B cell (primary cell): ENCODE data around the gene AMD1. TPM values are rescaled to one million over a fixed set of nuclear protein-coding genes. Genes with fewer than 3 reads are reported as not detected.

Source experiments
- ATAC-seq: fragments of 200-7000 bp; cut with Tn5 transposase; one replicate; pipeline ENCODE4 v1.10.0; 2021; ENCODE audit warnings: low read depth, mild to moderate bottlenecking, moderate number of reproducible peaks, moderate library complexity
- CTCF ChIA-PET: fragments of 350-600 bp; sonication (Branson Sonifier 250); formaldehyde crosslinking; loops from one replicate; lab custom pipeline; 2021; ENCODE audit warnings: antibody characterized with exemption, inconsistent platforms; lab: Charles Lee
- POLR2A ChIA-PET: fragments of 350-600 bp; sonication (Branson Sonifier 250); formaldehyde crosslinking; loops from one replicate; lab custom pipeline; 2021; ENCODE audit warnings: antibody characterized with exemption; lab: Charles Lee
- DNase-seq: peaks from one replicate; pipeline ENCODE4 v3.0.0; 2013
- H2AFZ ChIP-seq: 2 replicates; pipeline ENCODE4 v1.6.1; 2012; ENCODE audit warnings: mild to moderate bottlenecking, low read depth, low read length; ENCODE audit not compliant: insufficient read depth, poor library complexity, severe bottlenecking
- H3K27ac ChIP-seq, 2 donors: 1 replicate in 1 of 2; 2 replicates in 1 of 2; pipeline ENCODE4 v1.5.1; 2012 to 2013; ENCODE audit warnings: low read length in 2 of 2, mild to moderate bottlenecking in 2 of 2, moderate library complexity in 1 of 2
- H3K27me3 ChIP-seq, 4 experiments: fragments of 200-600 bp in 1 of 4; sonication (generic) in 1 of 4; replicated peaks in 1 of 4; 1 replicate in 2 of 4; 2 replicates in 2 of 4; pipeline versions ENCODE4 v1.6.1 to v1.7.0; 2013 to 2016; ENCODE audit warnings: low read length in 3 of 4, mild to moderate bottlenecking in 2 of 4, mixed read lengths in 1 of 4, moderate library complexity in 1 of 4; ENCODE audit not compliant: insufficient read depth in 4 of 4, control insufficient read depth in 3 of 4; ENCODE audit errors: control extremely low read depth in 1 of 4
- H3K36me3 ChIP-seq, 2 experiments: replicated peaks in 1 of 2; 1 replicate in 1 of 2; 2 replicates in 1 of 2; pipeline versions ENCODE4 v1.6.1 to v1.7.1; 2013; ENCODE audit warnings: low read length in 1 of 2; ENCODE audit not compliant: insufficient read depth in 2 of 2, control insufficient read depth in 1 of 2; ENCODE audit errors: control extremely low read depth in 1 of 2, extremely low read depth in 1 of 2
- H3K4me1 ChIP-seq, 2 donors: fragments of 200-600 bp in 1 of 2; sonication (generic) in 1 of 2; 1 replicate in 1 of 2; 2 replicates in 1 of 2; pipeline versions ENCODE4 v1.5.1 to v1.6.1; 2013 to 2017; ENCODE audit warnings: low read length in 2 of 2; ENCODE audit not compliant: control insufficient read depth in 2 of 2, insufficient read depth in 2 of 2
- H3K4me2 ChIP-seq: replicated peaks from 2 replicates; pipeline ENCODE3; 2012; ENCODE audit warnings: mild to moderate bottlenecking, low read depth, low read length; ENCODE audit not compliant: poor library complexity, severe bottlenecking
- H3K4me3 ChIP-seq, 5 experiments: fragments of 200-600 bp in 1 of 5; sonication (generic) in 1 of 5; 1 replicate in 3 of 5; 2 replicates in 2 of 5; pipeline versions ENCODE4 v1.5.1 to v1.7.0; 2011 to 2016; ENCODE audit warnings: low read length in 4 of 5, mild to moderate bottlenecking in 4 of 5, low read depth in 2 of 5, control low read depth in 1 of 5, moderate library complexity in 1 of 5; ENCODE audit not compliant: insufficient read depth in 1 of 5; ENCODE audit errors: control extremely low read depth in 1 of 5, extremely low read depth in 1 of 5
- H3K79me2 ChIP-seq: fragments of 200-600 bp; sonication (generic); one replicate; pipeline ENCODE4 v1.6.0; 2016; ENCODE audit warnings: low read length; ENCODE audit not compliant: control insufficient read depth, insufficient read depth
- H3K9ac ChIP-seq: fragments of 200-600 bp; sonication (generic); 2 replicates; pipeline ENCODE4 v1.6.1; 2017; ENCODE audit warnings: mild to moderate bottlenecking, low read length, moderate library complexity
- H3K9me3 ChIP-seq, 3 donors: one replicate each; pipeline versions ENCODE4 v1.6.1 to v1.7.1; 2013; ENCODE audit warnings: low read length in 2 of 3; ENCODE audit not compliant: control insufficient read depth in 2 of 3, insufficient read depth in 1 of 3; ENCODE audit errors: control extremely low read depth in 1 of 3
- H4K20me1 ChIP-seq: 2 replicates; pipeline ENCODE4 v1.6.0; 2012; ENCODE audit warnings: mild to moderate bottlenecking, low read length; ENCODE audit not compliant: insufficient read depth, control insufficient read depth, poor library complexity, severe bottlenecking
- H3K27ac Mint-ChIP-seq: one replicate; pipeline ENCODE4 v1.8.0; 2021; ENCODE audit warnings: mixed read lengths
- H3K27me3 Mint-ChIP-seq: one replicate; pipeline ENCODE4 v1.8.0; 2021; ENCODE audit warnings: mixed read lengths
- H3K4me1 Mint-ChIP-seq: one replicate; pipeline ENCODE4 v1.8.0; 2021; ENCODE audit warnings: mixed read lengths
- H3K4me3 Mint-ChIP-seq: one replicate; pipeline ENCODE4 v1.8.0; 2021; ENCODE audit warnings: mixed read lengths
- H3K9me3 Mint-ChIP-seq: one replicate; pipeline ENCODE4 v1.8.0; 2022; ENCODE audit warnings: mixed read lengths; ENCODE audit not compliant: insufficient read depth
- EZH2 ChIP-seq: IDR thresholded peaks from 2 replicates; pipeline ENCODE4 v1.6.1; 2012; ENCODE audit warnings: borderline replicate concordance, low read depth, mild to moderate bottlenecking, moderate library complexity, low read length; ENCODE audit not compliant: insufficient read depth, poor library complexity, severe bottlenecking
- WGBS: methylation state at CpG from one replicate; pipeline ENCODE4 v1.1.5; 2013; ENCODE audit warnings: missing lambda C conversion rate; ENCODE audit not compliant: insufficient coverage; 5-methylcytosine and 5-hydroxymethylcytosine counted together
- intact Hi-C: fragments of 100-400 bp; cut with micrococcal nuclease; formaldehyde crosslinking; loops from one replicate; pipeline ENCODE4 v1.10.0; 2022
- polyA plus RNA-seq: library from polyadenylated mRNA; depleted of rRNA; stranded (reverse); fragments of >200 nt; gene quantifications from 2 replicates; pipeline ENCODE4 v1.2.3, GENCODE V29; 2012
- total RNA-seq, 2 donors: library from RNA; stranded (reverse); fragments of 120-200 nt in 1 of 2; gene quantifications; 1 replicate in 1 of 2; 2 replicates in 1 of 2; pipeline versions ENCODE4 v1.2.3 to v1.2.4, GENCODE V29; 2013 to 2022
- TF ChIP-seq, protein P1 (sequence below): fragments of 200-600 bp; IDR thresholded peaks from one replicate; pipeline ENCODE4 v1.8.0; 2022; ENCODE audit warnings: antibody characterized with exemption, mild to moderate bottlenecking

AMD1 gene
- total and polyA plus RNA-seq, 2 donors (not counting 1 experiment from before 2014, with no cell fraction given) = 49.8 to 56.8 TPM

DNA sequence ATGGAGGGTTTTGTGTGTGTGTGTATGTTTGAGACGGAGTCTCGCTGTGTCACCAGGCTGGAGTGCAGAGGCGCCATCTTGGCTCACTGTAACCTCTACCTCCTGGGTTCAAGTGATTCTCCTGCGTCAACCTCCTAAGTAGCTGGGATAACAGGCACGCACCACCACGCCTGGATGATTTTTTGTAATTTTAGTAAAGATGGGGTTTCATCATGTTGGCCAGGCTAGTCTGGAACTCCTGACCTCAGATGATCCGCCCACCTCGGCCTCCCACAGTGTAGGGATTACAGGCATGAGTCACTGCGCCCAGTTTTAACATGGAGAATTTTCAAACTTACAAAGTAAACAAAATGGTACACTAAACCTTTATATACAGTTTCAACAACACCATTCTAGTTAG is 22.8 kb downstream of the AMD1 start:
- Mint-ChIP-seq H3K9me3 (no peaks in the 10 kb centered on the region), H3K27ac (no peak overlapping the region), H3K27me3 (no peaks in the 10 kb centered on the region), H3K4me1 (no peaks in the 10 kb centered on the region), H3K4me3 (no peak overlapping the region)
- no peak for TF ChIP-seq EZH2
- TF ChIP-seq, protein P1, sequence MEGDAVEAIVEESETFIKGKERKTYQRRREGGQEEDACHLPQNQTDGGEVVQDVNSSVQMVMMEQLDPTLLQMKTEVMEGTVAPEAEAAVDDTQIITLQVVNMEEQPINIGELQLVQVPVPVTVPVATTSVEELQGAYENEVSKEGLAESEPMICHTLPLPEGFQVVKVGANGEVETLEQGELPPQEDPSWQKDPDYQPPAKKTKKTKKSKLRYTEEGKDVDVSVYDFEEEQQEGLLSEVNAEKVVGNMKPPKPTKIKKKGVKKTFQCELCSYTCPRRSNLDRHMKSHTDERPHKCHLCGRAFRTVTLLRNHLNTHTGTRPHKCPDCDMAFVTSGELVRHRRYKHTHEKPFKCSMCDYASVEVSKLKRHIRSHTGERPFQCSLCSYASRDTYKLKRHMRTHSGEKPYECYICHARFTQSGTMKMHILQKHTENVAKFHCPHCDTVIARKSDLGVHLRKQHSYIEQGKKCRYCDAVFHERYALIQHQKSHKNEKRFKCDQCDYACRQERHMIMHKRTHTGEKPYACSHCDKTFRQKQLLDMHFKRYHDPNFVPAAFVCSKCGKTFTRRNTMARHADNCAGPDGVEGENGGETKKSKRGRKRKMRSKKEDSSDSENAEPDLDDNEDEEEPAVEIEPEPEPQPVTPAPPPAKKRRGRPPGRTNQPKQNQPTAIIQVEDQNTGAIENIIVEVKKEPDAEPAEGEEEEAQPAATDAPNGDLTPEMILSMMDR = no peak
- 98% methylated on average over 8 of the region's 9 CpGs for WGBS
- no peak for DNase-seq
- Histone ChIP-seq H2AFZ (no peak overlapping the region), H3K4me3 (no peak overlapping the region), H3K79me2 (no peaks in the 10 kb centered on the region), H3K4me2 (no peak overlapping the region), H3K27ac (no peak overlapping the region), H3K9ac (no peak overlapping the region), H3K27me3 (no peaks in the 10 kb centered on the region), H3K36me3 (peaks cover 9 to 39% of the 10 kb centered on the region in 2 experiments), H3K9me3 (no peaks in the 10 kb centered on the region), H4K20me1 (peaks cover 10% of the 10 kb centered on the region), H3K4me1 (no peaks in the 10 kb centered on the region)
- ChIA-PET CTCF (no interaction called here), POLR2A (no interaction called here)
- ATAC-seq = no peak
- intact Hi-C loops = no loop called here

DNA sequence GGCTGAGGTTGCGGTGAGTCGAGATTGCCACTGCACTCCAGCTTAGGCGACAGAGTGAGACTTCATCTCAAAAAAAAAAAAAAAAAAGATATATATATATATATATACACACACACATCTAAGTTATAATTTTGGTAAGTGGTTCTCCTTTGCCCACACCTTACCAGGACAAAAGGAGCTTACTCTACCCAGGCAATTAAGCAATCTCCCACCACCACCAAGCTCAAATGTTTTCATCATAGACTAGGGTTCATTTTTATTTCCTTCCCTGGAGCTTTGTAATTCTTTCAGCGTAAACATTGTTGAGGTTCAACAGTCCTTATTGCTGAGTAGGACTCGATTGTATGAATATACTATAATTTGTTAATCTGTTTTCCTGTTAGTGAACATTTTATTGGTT is 23.5 kb downstream of the AMD1 start:
- H3K27me3 ChIP-seq = no peaks in the 10 kb centered on the region
- H2AFZ ChIP-seq = no peak overlapping the region
- POLR2A ChIA-PET = interaction anchor here (0.7 kb wide), 1 partner anchor 56 kb away, joined by 6 read pairs; no protein-coding TSS in a partner anchor
- H4K20me1 ChIP-seq = peaks cover 3% of the 10 kb centered on the region
- DNase-seq (no peak), ATAC-seq (no peak)
- H3K36me3 ChIP-seq = peaks cover 8 to 32% of the 10 kb centered on the region in 2 experiments
- Mint-ChIP-seq H3K9me3 (no peaks in the 10 kb centered on the region), H3K27me3 (no peaks in the 10 kb centered on the region), H3K4me3 (no peak overlapping the region), H3K4me1 (no peaks in the 10 kb centered on the region), H3K27ac (no peak overlapping the region)
- no peaks in the 10 kb centered on the region for H3K9me3 ChIP-seq
- TF ChIP-seq EZH2 = no peak
- TF ChIP-seq, protein P1 = no peak
- no peaks in the 10 kb centered on the region for H3K4me1 ChIP-seq
- no peak overlapping the region for H3K9ac ChIP-seq
- H3K27ac ChIP-seq = no peak overlapping the region
- no peaks in the 10 kb centered on the region for H3K79me2 ChIP-seq
- intact Hi-C loops = no loop called here
- H3K4me2 ChIP-seq = no peak overlapping the region
- H3K4me3 ChIP-seq = no peak overlapping the region
- no CpG with 5 or more reads among the region's 5 CpGs for WGBS
- CTCF ChIA-PET = no interaction called here
